ENCODE measurements around the gene FAM181A. TPM values are rescaled to one million over a fixed set of nuclear protein-coding genes. Genes with fewer than 3 reads are reported as not detected.

The FAM181A gene
- total RNA-seq, 1 donor from 2014 or later: not detected

GRCh38 chr14:93957333-93957710 is 30.2 kb downstream of the FAM181A start:
- peaks cover 87% of the 10 kb centered on the region for H3K4me1 Mint-ChIP-seq
- POLR2A ChIA-PET: interaction anchor here (1.0 to 7.2 kb wide), 2 partner anchors 13 to 17 kb away, joined by 4 to 133 read pairs; no protein-coding TSS in a partner anchor
- CTCF ChIA-PET: interaction anchor here (3.3 to 12.0 kb wide), 2 partner anchors 13 to 19 kb away, joined by 16 to 126 read pairs; no protein-coding TSS in a partner anchor
- peak overlapping the region; percentile 56 for H3K27ac Mint-ChIP-seq
- no peak for TF ChIP-seq CTCF (IDR thresholded peaks at IDR 0.05)
- DNase-seq (no peak), ATAC-seq (ENCODE audit: low read depth) (no peak)
- H3K27me3 Mint-ChIP-seq: no peaks in the 10 kb centered on the region
- H3K9me3 Mint-ChIP-seq: no peaks in the 10 kb centered on the region
- H3K36me3 Mint-ChIP-seq (ENCODE audit: low read depth): no peaks in the 10 kb centered on the region
- no peak overlapping the region for H3K4me3 Mint-ChIP-seq
- intact Hi-C loops (cut with micrococcal nuclease): loop anchor here (5.0 kb wide), 3 partner anchors 45 to 1280 kb away; no protein-coding TSS in a partner anchor

GRCh38 chr14:93957751-93958566 is 30.8 kb downstream of the FAM181A start:
- ATAC-seq (ENCODE audit: low read depth): no peak
- peaks cover 94% of the 10 kb centered on the region for H3K4me1 Mint-ChIP-seq
- no peaks in the 10 kb centered on the region for H3K27me3 Mint-ChIP-seq
- TF ChIP-seq CTCF (IDR thresholded peaks at IDR 0.05): no peak
- intact Hi-C loops (cut with micrococcal nuclease): loop anchor here (2.0 to 5.0 kb wide), 4 partner anchors 44 to 1281 kb away; partner anchors contain the start of genes DDX24 and IFI27L1
- H3K9me3 Mint-ChIP-seq: no peaks in the 10 kb centered on the region
- H3K36me3 Mint-ChIP-seq (ENCODE audit: low read depth): no peaks in the 10 kb centered on the region
- no peak overlapping the region for H3K4me3 Mint-ChIP-seq
- CTCF ChIA-PET: interaction anchor here (2.3 to 12.0 kb wide), 4 partner anchors 11 to 19 kb away, joined by 10 to 126 read pairs (median 25); no protein-coding TSS in a partner anchor
- no peak for DNase-seq
- POLR2A ChIA-PET: interaction anchor here (1.0 to 7.2 kb wide), 5 partner anchors 12 to 20 kb away, joined by 4 to 133 read pairs (median 12); no protein-coding TSS in a partner anchor
- H3K27ac Mint-ChIP-seq: peak overlapping the region; percentile 93

GRCh38 chr14:93958567-93959238 is 31.6 kb downstream of the FAM181A start:
- ATAC-seq (ENCODE audit: low read depth): no peak
- no peaks in the 10 kb centered on the region for H3K9me3 Mint-ChIP-seq
- intact Hi-C loops (cut with micrococcal nuclease): loop anchor here (1.0 to 5.0 kb wide), 8 partner anchors 9 to 1281 kb away; partner anchors contain the start of genes DDX24 and IFI27L1
- CTCF ChIA-PET: interaction anchor here (2.3 to 12.0 kb wide), 3 partner anchors 10 to 20 kb away, joined by 10 to 126 read pairs (median 34); no protein-coding TSS in a partner anchor
- POLR2A ChIA-PET: interaction anchor here (1.0 to 7.2 kb wide), 7 partner anchors 11 to 42 kb away, joined by 3 to 133 read pairs (median 6); no protein-coding TSS in a partner anchor
- no peaks in the 10 kb centered on the region for H3K36me3 Mint-ChIP-seq (ENCODE audit: low read depth)
- peak overlapping the region; percentile 93 for H3K27ac Mint-ChIP-seq
- H3K4me1 Mint-ChIP-seq: peaks cover 95% of the 10 kb centered on the region
- no peak for DNase-seq
- H3K27me3 Mint-ChIP-seq: no peaks in the 10 kb centered on the region
- no peak for TF ChIP-seq CTCF (IDR thresholded peaks at IDR 0.05)
- H3K4me3 Mint-ChIP-seq: peak overlapping the region; percentile 80

GRCh38 chr14:93959239-93960107 is 32.3 kb downstream of the FAM181A start:
- ChIA-PET CTCF (interaction anchor here (2.3 to 12.0 kb wide), 3 partner anchors 9 to 21 kb away, joined by 10 to 126 read pairs (median 34); no protein-coding TSS in a partner anchor), POLR2A (interaction anchor here (1.0 to 7.2 kb wide), 7 partner anchors 11 to 41 kb away, joined by 3 to 133 read pairs (median 6); no protein-coding TSS in a partner anchor)
- ATAC-seq (ENCODE audit: low read depth) (peak; percentile 75), DNase-seq (peak; percentile 81)
- intact Hi-C loops (cut with micrococcal nuclease): loop anchor here (1.0 to 5.0 kb wide), 8 partner anchors 8 to 1282 kb away; partner anchors contain the start of genes DDX24 and IFI27L1
- peaks cover 95% of the 10 kb centered on the region for H3K4me1 Mint-ChIP-seq
- H3K27ac Mint-ChIP-seq: peak overlapping the region; percentile 93
- no peaks in the 10 kb centered on the region for H3K36me3 Mint-ChIP-seq (ENCODE audit: low read depth)
- no peaks in the 10 kb centered on the region for H3K27me3 Mint-ChIP-seq
- no peaks in the 10 kb centered on the region for H3K9me3 Mint-ChIP-seq
- H3K4me3 Mint-ChIP-seq: peak overlapping the region; percentile 80
- no peak for TF ChIP-seq CTCF (IDR thresholded peaks at IDR 0.05)
